ENCODE measurements around the gene SLC49A4. TPM values are rescaled to one million over a fixed set of nuclear protein-coding genes. Genes with fewer than 3 reads are reported as not detected.

Gene SLC49A4
- polyA plus RNA-seq, 3 donors, result 12.9 to 19.0 (median 18.6) TPM

DNA sequence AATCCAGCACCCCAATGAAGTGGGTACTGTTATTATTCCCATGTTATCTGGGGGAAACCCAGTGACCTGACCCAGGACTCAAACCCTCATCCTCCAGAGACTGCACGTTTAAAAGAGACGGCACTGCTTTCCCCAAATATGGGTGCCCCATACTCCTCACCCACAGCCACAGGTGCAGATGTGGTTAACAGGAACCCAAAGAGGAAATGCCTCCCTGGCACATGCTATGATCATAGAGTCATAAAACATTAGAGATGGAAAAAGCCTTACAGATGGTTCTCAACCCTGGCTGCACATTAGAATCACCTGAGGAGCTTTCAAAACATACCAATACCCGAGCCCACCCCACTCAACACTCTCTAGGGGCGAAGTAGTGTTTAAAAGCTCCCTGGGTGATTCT lies 121.2 kb downstream of the SLC49A4 start:
- Histone ChIP-seq H3K27ac (ENCODE audit: low read depth in 1 of 2, low read length in 2 of 2) (no peak overlapping the region), H3K4me1 (ENCODE audit: control insufficient read depth in 1 of 2, insufficient read depth in 2 of 2, low read length in 2 of 2) (no peaks in the 10 kb centered on the region), H2AFZ (ENCODE audit: insufficient read depth, low read depth, low read length, poor library complexity, severe bottlenecking) (no peak overlapping the region), H3K27me3 (ENCODE audit: control insufficient read depth in 2 of 2, insufficient read depth in 2 of 2, low read length in 2 of 2) (peaks cover 4 to 53% of the 10 kb centered on the region in 2 donors), H4K20me1 (ENCODE audit: insufficient read depth, low read length) (no peaks in the 10 kb centered on the region), H3K79me2 (ENCODE audit: insufficient read depth, low read length) (no peaks in the 10 kb centered on the region), H3K4me2 (replicated peaks; ENCODE audit: extremely low read depth, low read length, poor library complexity, severe bottlenecking) (no peak overlapping the region), H3K4me3 (replicated peaks in 1 of 3; ENCODE audit: low read depth in 2 of 3, low read length in 3 of 3) (no peak overlapping the region), H3K36me3 (replicated peaks in 1 of 2; ENCODE audit: control insufficient read depth in 1 of 2, insufficient read depth in 2 of 2, low read length in 2 of 2) (no peaks in the 10 kb centered on the region), H3K9ac (ENCODE audit: insufficient read depth, low read length, poor library complexity, severe bottlenecking) (no peak overlapping the region), H3K9me3 (replicated peaks in 1 of 2; ENCODE audit: control insufficient read depth in 1 of 2, insufficient read depth in 1 of 2, low read length in 2 of 2) (no peaks in the 10 kb centered on the region)
- no peak for DNase-seq
- Mint-ChIP-seq H3K9me3 (peaks cover 0 to 4% (median 0%) of the 10 kb centered on the region in 7 donors), H3K27ac (no peak overlapping the region), H3K27me3 (ENCODE audit: low read depth in 3 of 3) (peaks cover 31 to 57% (median 32%) of the 10 kb centered on the region in 3 donors), H3K36me3 (no peaks in the 10 kb centered on the region), H3K4me1 (no peaks in the 10 kb centered on the region), H3K4me3 (no peak overlapping the region)
- intact Hi-C loops (cut with micrococcal nuclease), result no loop called here
- WGBS (ENCODE audit: insufficient coverage), result no CpG with 5 or more reads among the region's 4 CpGs
- TF ChIP-seq, protein P1, sequence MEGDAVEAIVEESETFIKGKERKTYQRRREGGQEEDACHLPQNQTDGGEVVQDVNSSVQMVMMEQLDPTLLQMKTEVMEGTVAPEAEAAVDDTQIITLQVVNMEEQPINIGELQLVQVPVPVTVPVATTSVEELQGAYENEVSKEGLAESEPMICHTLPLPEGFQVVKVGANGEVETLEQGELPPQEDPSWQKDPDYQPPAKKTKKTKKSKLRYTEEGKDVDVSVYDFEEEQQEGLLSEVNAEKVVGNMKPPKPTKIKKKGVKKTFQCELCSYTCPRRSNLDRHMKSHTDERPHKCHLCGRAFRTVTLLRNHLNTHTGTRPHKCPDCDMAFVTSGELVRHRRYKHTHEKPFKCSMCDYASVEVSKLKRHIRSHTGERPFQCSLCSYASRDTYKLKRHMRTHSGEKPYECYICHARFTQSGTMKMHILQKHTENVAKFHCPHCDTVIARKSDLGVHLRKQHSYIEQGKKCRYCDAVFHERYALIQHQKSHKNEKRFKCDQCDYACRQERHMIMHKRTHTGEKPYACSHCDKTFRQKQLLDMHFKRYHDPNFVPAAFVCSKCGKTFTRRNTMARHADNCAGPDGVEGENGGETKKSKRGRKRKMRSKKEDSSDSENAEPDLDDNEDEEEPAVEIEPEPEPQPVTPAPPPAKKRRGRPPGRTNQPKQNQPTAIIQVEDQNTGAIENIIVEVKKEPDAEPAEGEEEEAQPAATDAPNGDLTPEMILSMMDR (IDR thresholded peaks at IDR 0.05), result no peak

DNA sequence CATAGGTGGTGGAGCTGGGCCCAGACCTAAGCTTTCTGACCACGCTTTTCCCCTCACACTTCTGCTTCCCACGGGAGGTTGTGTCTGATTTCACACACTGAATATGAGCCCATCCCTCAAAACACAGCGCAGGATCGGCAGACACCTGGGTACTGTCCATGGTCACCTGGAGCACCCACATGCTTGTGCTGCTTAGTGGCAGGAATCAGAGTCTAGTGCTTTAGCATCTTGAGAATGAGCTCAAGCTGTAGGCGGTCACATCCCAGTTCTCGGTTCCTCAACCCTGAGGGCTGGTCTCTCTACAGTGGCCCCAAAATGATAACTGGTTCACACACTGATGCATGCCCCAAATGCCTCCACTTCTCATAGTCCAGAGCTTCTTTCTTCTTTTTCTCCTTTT lies 121.7 kb downstream of the SLC49A4 start:
- intact Hi-C loops (cut with micrococcal nuclease), result no loop called here
- H3K4me2 ChIP-seq (replicated peaks; ENCODE audit: extremely low read depth, low read length, poor library complexity, severe bottlenecking), result no peak overlapping the region
- WGBS (ENCODE audit: insufficient coverage), result no CpG with 5 or more reads among the region's 6 CpGs

More for the DNA sequence above, 121.7 kb downstream of the SLC49A4 start:
- H3K4me3 ChIP-seq (replicated peaks in 1 of 3; ENCODE audit: low read depth in 2 of 3, low read length in 3 of 3), result no peak overlapping the region
- H2AFZ ChIP-seq (ENCODE audit: insufficient read depth, low read depth, low read length, poor library complexity, severe bottlenecking), result no peak overlapping the region
- no peaks in the 10 kb centered on the region for H3K79me2 ChIP-seq (ENCODE audit: insufficient read depth, low read length)
- H4K20me1 ChIP-seq (ENCODE audit: insufficient read depth, low read length), result no peaks in the 10 kb centered on the region
- H3K9me3 ChIP-seq (replicated peaks in 1 of 2; ENCODE audit: control insufficient read depth in 1 of 2, insufficient read depth in 1 of 2, low read length in 2 of 2), result no peaks in the 10 kb centered on the region
- Mint-ChIP-seq H3K9me3 (peaks cover 0 to 4% (median 0%) of the 10 kb centered on the region in 7 donors), H3K27ac (no peak overlapping the region), H3K36me3 (no peaks in the 10 kb centered on the region), H3K4me1 (no peaks in the 10 kb centered on the region), H3K27me3 (ENCODE audit: low read depth in 3 of 3) (peaks cover 32 to 54% (median 35%) of the 10 kb centered on the region in 3 donors), H3K4me3 (no peak overlapping the region)
- peaks cover 8 to 57% of the 10 kb centered on the region in 2 donors for H3K27me3 ChIP-seq (ENCODE audit: control insufficient read depth in 2 of 2, insufficient read depth in 2 of 2, low read length in 2 of 2)
- H3K9ac ChIP-seq (ENCODE audit: insufficient read depth, low read length, poor library complexity, severe bottlenecking), result no peak overlapping the region
- no peaks in the 10 kb centered on the region for H3K36me3 ChIP-seq (replicated peaks in 1 of 2; ENCODE audit: control insufficient read depth in 1 of 2, insufficient read depth in 2 of 2, low read length in 2 of 2)
- DNase-seq, result no peak
- TF ChIP-seq, protein P1 (IDR thresholded peaks at IDR 0.05), result no peak
- no peak overlapping the region for H3K27ac ChIP-seq (ENCODE audit: low read depth in 1 of 2, low read length in 2 of 2)
- peaks cover 0 to 2% of the 10 kb centered on the region in 2 donors for H3K4me1 ChIP-seq (ENCODE audit: control insufficient read depth in 1 of 2, insufficient read depth in 2 of 2, low read length in 2 of 2)
